OCI-LY3 (cell line): ENCODE results near the gene SRP19.

Source experiments
- EZH2phosphoT487 ChIP-seq: fragments of 200-600 bp; shearing (Covaris generic); IDR thresholded peaks from 2 replicates; pipeline ENCODE4 v1.6.1; 2018; ENCODE audit warnings: antibody characterized with exemption, mixed run types, low read depth
- TF ChIP-seq, protein P1 (sequence below): fragments of 200-600, 300-600 bp; sonication (generic); IDR thresholded peaks from 2 replicates; pipeline ENCODE4 v1.5.1; 2014; ENCODE audit warnings: antibody characterized with exemption, low read length, low read depth

DNA sequence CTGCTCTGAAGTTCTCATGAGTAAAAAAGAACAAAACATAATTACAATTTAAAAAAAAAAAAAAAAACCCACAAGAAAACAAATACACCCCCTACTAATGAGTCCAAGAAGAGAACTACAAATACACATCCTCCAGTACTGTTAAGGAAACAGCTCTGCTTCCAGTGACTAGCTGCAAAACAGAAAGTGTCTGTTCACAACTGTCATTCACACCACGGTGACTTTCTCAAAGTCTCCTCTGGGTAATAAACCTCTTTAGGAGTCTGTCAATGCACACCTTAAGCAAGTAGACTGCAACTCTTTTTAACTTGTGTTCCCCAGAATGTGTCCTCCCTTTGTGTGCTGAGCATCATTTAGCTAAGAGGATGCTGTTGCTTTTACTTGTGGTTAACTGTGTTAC lies 54.7 kb downstream of the SRP19 start:
- TF ChIP-seq, protein P1, sequence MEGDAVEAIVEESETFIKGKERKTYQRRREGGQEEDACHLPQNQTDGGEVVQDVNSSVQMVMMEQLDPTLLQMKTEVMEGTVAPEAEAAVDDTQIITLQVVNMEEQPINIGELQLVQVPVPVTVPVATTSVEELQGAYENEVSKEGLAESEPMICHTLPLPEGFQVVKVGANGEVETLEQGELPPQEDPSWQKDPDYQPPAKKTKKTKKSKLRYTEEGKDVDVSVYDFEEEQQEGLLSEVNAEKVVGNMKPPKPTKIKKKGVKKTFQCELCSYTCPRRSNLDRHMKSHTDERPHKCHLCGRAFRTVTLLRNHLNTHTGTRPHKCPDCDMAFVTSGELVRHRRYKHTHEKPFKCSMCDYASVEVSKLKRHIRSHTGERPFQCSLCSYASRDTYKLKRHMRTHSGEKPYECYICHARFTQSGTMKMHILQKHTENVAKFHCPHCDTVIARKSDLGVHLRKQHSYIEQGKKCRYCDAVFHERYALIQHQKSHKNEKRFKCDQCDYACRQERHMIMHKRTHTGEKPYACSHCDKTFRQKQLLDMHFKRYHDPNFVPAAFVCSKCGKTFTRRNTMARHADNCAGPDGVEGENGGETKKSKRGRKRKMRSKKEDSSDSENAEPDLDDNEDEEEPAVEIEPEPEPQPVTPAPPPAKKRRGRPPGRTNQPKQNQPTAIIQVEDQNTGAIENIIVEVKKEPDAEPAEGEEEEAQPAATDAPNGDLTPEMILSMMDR: no peak
- no peak for TF ChIP-seq EZH2phosphoT487
